ENCODE data around the gene ADM. TPM values are rescaled to one million over a fixed set of nuclear protein-coding genes. Genes with fewer than 3 reads are reported as not detected.

The ADM gene
- total RNA-seq, 1 experiment from 2014 or later: 263 TPM

DNA sequence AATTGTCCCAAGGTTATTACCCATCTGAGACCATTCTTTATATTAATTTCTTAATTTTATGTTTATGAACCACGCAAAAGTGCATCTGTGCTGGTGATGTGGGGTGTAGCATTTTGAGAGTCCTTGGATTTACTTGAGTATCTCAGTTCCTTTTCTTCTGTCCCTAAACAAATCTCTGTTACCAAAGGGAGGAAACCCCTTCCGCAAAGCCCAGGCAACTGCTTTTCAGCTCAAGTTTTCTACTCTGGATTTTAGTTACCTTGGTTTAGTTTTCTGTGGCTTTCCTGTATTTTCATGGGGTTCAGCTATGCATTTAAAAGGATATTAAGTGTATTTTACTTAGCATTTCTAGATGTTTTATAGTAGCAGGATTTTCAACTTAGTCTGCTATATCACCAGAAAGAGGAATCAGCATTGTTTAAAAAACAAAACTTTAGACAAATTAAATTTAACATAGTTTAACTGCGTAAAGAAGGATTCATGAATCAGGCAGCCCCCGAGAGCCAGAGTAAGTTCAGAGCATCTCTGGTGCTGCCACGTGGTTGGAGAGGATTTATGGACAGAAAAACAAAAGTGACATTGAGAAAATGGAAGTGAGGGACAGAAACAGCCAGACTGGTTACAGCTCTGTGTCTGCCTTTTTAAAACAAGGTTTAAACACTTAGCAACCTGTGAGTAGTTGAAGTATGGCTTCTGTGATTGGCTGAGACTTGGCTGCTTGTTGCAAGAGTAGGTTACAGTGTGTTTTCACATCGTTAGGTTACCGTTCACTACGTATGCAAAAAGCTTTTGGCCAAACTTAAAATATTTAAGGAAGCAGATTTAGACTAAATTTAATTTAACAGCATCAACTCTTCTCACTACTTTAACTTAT is 9.6 kb downstream of the ADM start:
- DNase-seq (ENCODE audit: low read depth, low spot score) (no peak), ATAC-seq (peak; percentile 95)
- peak overlapping the region; percentile 88 for H3K27ac ChIP-seq (ENCODE audit: low read length)
- peaks cover 52% of the 10 kb centered on the region for H3K4me1 ChIP-seq (ENCODE audit: control insufficient read depth, insufficient read depth, low read length)
- BruUV-seq (replicated peaks): no TSS peak
- no peaks in the 10 kb centered on the region for H3K9me3 ChIP-seq (ENCODE audit: control insufficient read depth, insufficient read depth, low read depth, low read length)
- no peak for TF ChIP-seq SIN3A (IDR thresholded peaks at IDR 0.05; ENCODE audit: borderline replicate concordance, insufficient read depth, low read depth, low read length)
- TF ChIP-seq, protein P1, sequence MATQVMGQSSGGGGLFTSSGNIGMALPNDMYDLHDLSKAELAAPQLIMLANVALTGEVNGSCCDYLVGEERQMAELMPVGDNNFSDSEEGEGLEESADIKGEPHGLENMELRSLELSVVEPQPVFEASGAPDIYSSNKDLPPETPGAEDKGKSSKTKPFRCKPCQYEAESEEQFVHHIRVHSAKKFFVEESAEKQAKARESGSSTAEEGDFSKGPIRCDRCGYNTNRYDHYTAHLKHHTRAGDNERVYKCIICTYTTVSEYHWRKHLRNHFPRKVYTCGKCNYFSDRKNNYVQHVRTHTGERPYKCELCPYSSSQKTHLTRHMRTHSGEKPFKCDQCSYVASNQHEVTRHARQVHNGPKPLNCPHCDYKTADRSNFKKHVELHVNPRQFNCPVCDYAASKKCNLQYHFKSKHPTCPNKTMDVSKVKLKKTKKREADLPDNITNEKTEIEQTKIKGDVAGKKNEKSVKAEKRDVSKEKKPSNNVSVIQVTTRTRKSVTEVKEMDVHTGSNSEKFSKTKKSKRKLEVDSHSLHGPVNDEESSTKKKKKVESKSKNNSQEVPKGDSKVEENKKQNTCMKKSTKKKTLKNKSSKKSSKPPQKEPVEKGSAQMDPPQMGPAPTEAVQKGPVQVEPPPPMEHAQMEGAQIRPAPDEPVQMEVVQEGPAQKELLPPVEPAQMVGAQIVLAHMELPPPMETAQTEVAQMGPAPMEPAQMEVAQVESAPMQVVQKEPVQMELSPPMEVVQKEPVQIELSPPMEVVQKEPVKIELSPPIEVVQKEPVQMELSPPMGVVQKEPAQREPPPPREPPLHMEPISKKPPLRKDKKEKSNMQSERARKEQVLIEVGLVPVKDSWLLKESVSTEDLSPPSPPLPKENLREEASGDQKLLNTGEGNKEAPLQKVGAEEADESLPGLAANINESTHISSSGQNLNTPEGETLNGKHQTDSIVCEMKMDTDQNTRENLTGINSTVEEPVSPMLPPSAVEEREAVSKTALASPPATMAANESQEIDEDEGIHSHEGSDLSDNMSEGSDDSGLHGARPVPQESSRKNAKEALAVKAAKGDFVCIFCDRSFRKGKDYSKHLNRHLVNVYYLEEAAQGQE (IDR thresholded peaks at IDR 0.05; ENCODE audit: insufficient read depth in 1 of 2, low read depth in 2 of 2, low read length in 1 of 2): no peak
- no peak for TF ChIP-seq TCF7L2 (IDR thresholded peaks at IDR 0.05; ENCODE audit: low read depth, low read length)
- TF ChIP-seq, protein P2, sequence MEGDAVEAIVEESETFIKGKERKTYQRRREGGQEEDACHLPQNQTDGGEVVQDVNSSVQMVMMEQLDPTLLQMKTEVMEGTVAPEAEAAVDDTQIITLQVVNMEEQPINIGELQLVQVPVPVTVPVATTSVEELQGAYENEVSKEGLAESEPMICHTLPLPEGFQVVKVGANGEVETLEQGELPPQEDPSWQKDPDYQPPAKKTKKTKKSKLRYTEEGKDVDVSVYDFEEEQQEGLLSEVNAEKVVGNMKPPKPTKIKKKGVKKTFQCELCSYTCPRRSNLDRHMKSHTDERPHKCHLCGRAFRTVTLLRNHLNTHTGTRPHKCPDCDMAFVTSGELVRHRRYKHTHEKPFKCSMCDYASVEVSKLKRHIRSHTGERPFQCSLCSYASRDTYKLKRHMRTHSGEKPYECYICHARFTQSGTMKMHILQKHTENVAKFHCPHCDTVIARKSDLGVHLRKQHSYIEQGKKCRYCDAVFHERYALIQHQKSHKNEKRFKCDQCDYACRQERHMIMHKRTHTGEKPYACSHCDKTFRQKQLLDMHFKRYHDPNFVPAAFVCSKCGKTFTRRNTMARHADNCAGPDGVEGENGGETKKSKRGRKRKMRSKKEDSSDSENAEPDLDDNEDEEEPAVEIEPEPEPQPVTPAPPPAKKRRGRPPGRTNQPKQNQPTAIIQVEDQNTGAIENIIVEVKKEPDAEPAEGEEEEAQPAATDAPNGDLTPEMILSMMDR (IDR thresholded peaks at IDR 0.05): no peak
- TF ChIP-seq POLR2AphosphoS5 (IDR thresholded peaks at IDR 0.05; ENCODE audit: low read depth, low read length): no peak
- in situ Hi-C loops (cut with HindIII; ENCODE audit: low pct_unique_long_range_greater_than_20kb, low sequenced_read_pairs) (loop anchor here (25.0 kb wide), 2 partner anchors 452 to 727 kb away; no protein-coding TSS in a partner anchor), intact Hi-C loops (cut with micrococcal nuclease; ENCODE audit: unreplicated experiment) (no loop called here)
- no peaks in the 10 kb centered on the region for H3K36me3 ChIP-seq (ENCODE audit: control insufficient read depth, insufficient read depth, low read length)
- CTCF ChIA-PET: interaction anchor here (1.0 to 1.5 kb wide), 3 partner anchors 9 to 556 kb away, joined by 3 to 12 read pairs (median 9); partner anchors contain the start of gene ADM
- H3K4me3 ChIP-seq (ENCODE audit: low read depth in 2 of 2, low read length in 2 of 2): peak overlapping the region; percentile 7 to 38; a peak in 3 of 4 replicates
- POLR2A ChIA-PET: interaction anchor here (0.8 to 1.6 kb wide), 4 partner anchors 9 to 554 kb away, joined by 3 to 17 read pairs (median 4); partner anchors contain the start of gene ADM
- no peaks in the 10 kb centered on the region for H3K27me3 ChIP-seq (ENCODE audit: control insufficient read depth, insufficient read depth, low read length)

- ChIA-PET CTCF (interaction anchor here (1.0 to 1.5 kb wide), 2 partner anchors 10 to 556 kb away, joined by 9 to 12 read pairs; partner anchors contain the start of gene ADM), POLR2A (interaction anchor here (0.8 to 1.6 kb wide), 2 partner anchors 8 to 11 kb away, joined by 3 to 17 read pairs; partner anchors contain the start of gene ADM)
- Histone ChIP-seq H3K9me3 (ENCODE audit: control insufficient read depth, insufficient read depth, low read depth, low read length) (no peaks in the 10 kb centered on the region), H3K27ac (ENCODE audit: low read length) (peak overlapping the region; percentile 88), H3K36me3 (ENCODE audit: control insufficient read depth, insufficient read depth, low read length) (no peaks in the 10 kb centered on the region), H3K4me3 (ENCODE audit: low read depth in 2 of 2, low read length in 2 of 2) (peak overlapping the region in 1 of 2 experiments; percentile 7; a peak in 1 of 4 replicates), H3K4me1 (ENCODE audit: control insufficient read depth, insufficient read depth, low read length) (peaks cover 51% of the 10 kb centered on the region), H3K27me3 (ENCODE audit: control insufficient read depth, insufficient read depth, low read length) (no peaks in the 10 kb centered on the region)
- intact Hi-C loops (cut with micrococcal nuclease; ENCODE audit: unreplicated experiment) (no loop called here), in situ Hi-C loops (cut with HindIII; ENCODE audit: low pct_unique_long_range_greater_than_20kb, low sequenced_read_pairs) (loop anchor here (25.0 kb wide), 2 partner anchors 453 to 728 kb away; no protein-coding TSS in a partner anchor)
- no TSS peak for BruUV-seq (replicated peaks)
- ATAC-seq (no peak), DNase-seq (ENCODE audit: low read depth, low spot score) (no peak)
- TF ChIP-seq POLR2AphosphoS5 (IDR thresholded peaks at IDR 0.05; ENCODE audit: low read depth, low read length) (no peak), TCF7L2 (IDR thresholded peaks at IDR 0.05; ENCODE audit: low read depth, low read length) (no peak), SIN3A (IDR thresholded peaks at IDR 0.05; ENCODE audit: borderline replicate concordance, insufficient read depth, low read depth, low read length) (no peak)
- TF ChIP-seq, protein P1 (IDR thresholded peaks at IDR 0.05; ENCODE audit: insufficient read depth in 1 of 2, low read depth in 2 of 2, low read length in 1 of 2): no peak
Observed at GRCh38 chr11:10315083-10315482, 10.2 kb downstream of the ADM start.

Measured in Panc1 (cell line).